HepG2 (cell line): ENCODE measurements around the gene LBX2. TPM values are rescaled to one million over a fixed set of nuclear protein-coding genes. Genes with fewer than 3 reads are reported as not detected.

ENCODE experiments used
- ARID5B ChIP-seq: IDR thresholded peaks from 2 replicates; pipeline ENCODE4 v1.4.0; 2020; ENCODE audit warnings: mild to moderate bottlenecking, missing genetic modification reagents
- GABPA ChIP-seq, 2 experiments: IDR thresholded peaks; 2 replicates each; pipeline ENCODE4 v1.6.1; 2011 to 2016; ENCODE audit warnings: low read depth in 2 of 2, low read length in 1 of 2, missing biosample characterization in 1 of 2, missing genetic modification characterization in 1 of 2
- NFKBIZ ChIP-seq: IDR thresholded peaks from 2 replicates; pipeline ENCODE4 v1.6.1; 2018; ENCODE audit warnings: missing genetic modification reagents, missing compliant biosample characterization
- PHF8 ChIP-seq: sonication (generic); formaldehyde crosslinking; IDR thresholded peaks from 2 replicates; pipeline ENCODE4 v1.5.0; 2020; ENCODE audit warnings: missing genetic modification reagents
- SKI ChIP-seq: fragments of 450-650 bp; IDR thresholded peaks from one replicate; pipeline ENCODE4 v1.6.1; 2018; ENCODE audit warnings: mild to moderate bottlenecking; ENCODE audit not compliant: partially characterized antibody
- SPEN ChIP-seq: sonication (generic); formaldehyde crosslinking; IDR thresholded peaks from 2 replicates; pipeline ENCODE4 v1.5.1; 2020; ENCODE audit warnings: low read depth, mild to moderate bottlenecking, missing genetic modification reagents
- ZBED4 ChIP-seq: sonication (generic); formaldehyde crosslinking; IDR thresholded peaks from 2 replicates; pipeline ENCODE4 v1.4.0; 2020; ENCODE audit warnings: missing genetic modification reagents, borderline replicate concordance
- ZBTB49 ChIP-seq: sonication (generic); formaldehyde crosslinking; IDR thresholded peaks from 2 replicates; pipeline ENCODE4 v1.4.0; 2020; ENCODE audit warnings: missing genetic modification reagents, borderline replicate concordance
- ZNF160 ChIP-seq: sonication (generic); formaldehyde crosslinking; IDR thresholded peaks from 2 replicates; pipeline ENCODE4 v1.8.0; 2022; ENCODE audit warnings: mild to moderate bottlenecking, inconsistent platforms, missing genetic modification reagents
- ZNF232 ChIP-seq: sonication (generic); formaldehyde crosslinking; IDR thresholded peaks from 2 replicates; pipeline ENCODE4 v1.4.0; 2020; ENCODE audit warnings: missing genetic modification reagents, borderline replicate concordance
- polyA plus RNA-seq, 8 experiments: library from polyadenylated mRNA; depleted of rRNA in 3 of 8; stranded (reverse) in 7 of 8; unstranded in 1 of 8; fragments of >200 nt; fragmentation: Illumina TruSeq in 4 of 8; extraction: Trizol in 4 of 8; gene quantifications; 2 replicates each; pipeline versions ENCODE4 v1.2.1 to v1.2.3, GENCODE V29; 2011 to 2016; ENCODE audit warnings: low read depth in 4 of 8, missing spikeins in 1 of 8, mixed read lengths in 1 of 8; ENCODE audit not compliant: insufficient read depth in 1 of 8
- total RNA-seq, 5 experiments: library from RNA; depleted of rRNA; stranded (reverse); fragments of >200 nt; fragmentation: Illumina TruSeq; extraction: Trizol; gene quantifications; 2 replicates each; pipeline ENCODE4 v1.2.3, GENCODE V29; 2016; ENCODE audit warnings: low read depth in 1 of 5
- TF ChIP-seq, protein P1 (sequence below): conservative IDR thresholded peaks from 2 replicates; pipeline ENCODE4 v1.6.1; 2018; ENCODE audit warnings: missing genetic modification reagents
- TF ChIP-seq, protein P2 (sequence below), 2 experiments: IDR thresholded peaks; 2 replicates each; pipeline ENCODE4 v1.6.1; 2011 to 2012; ENCODE audit warnings: low read length in 2 of 2, borderline replicate concordance in 1 of 2, low read depth in 1 of 2, mild to moderate bottlenecking in 1 of 2, moderate library complexity in 1 of 2

Gene LBX2
- total and polyA plus RNA-seq, 2 of the 13 experiments (the other 11 are each of a cell fraction or from before 2014, with no cell fraction given), result 6.4 to 8.1 TPM

- TF ChIP-seq ZBTB49 (CRISPR knock-in tag), result peak; percentile 65; the same call in 1 of the 2 replicates
- peak; percentile 69; the same call in 1 of the 2 replicates for TF ChIP-seq NFKBIZ (CRISPR knock-in tag)
- TF ChIP-seq ARID5B (CRISPR knock-in tag), result peak; percentile 78
- TF ChIP-seq SPEN (CRISPR knock-in tag), result peak; percentile 77; the same call in 1 of the 2 replicates
- 0 out of 2 replicates have a peak, but pooled peaks have one; percentile 16 for TF ChIP-seq ZBED4 (CRISPR knock-in tag)
- no peak for TF ChIP-seq GABPA (IDR thresholded peaks at IDR 0.05; ENCODE audit: low read depth, low read length)
- TF ChIP-seq GABPA (CRISPR knock-in tag; IDR thresholded peaks at IDR 0.05; ENCODE audit: low read depth), result peak; percentile 80
- TF ChIP-seq PHF8 (CRISPR knock-in tag), result peak; percentile 45; the same call in 1 of the 2 replicates
- TF ChIP-seq, protein P1, sequence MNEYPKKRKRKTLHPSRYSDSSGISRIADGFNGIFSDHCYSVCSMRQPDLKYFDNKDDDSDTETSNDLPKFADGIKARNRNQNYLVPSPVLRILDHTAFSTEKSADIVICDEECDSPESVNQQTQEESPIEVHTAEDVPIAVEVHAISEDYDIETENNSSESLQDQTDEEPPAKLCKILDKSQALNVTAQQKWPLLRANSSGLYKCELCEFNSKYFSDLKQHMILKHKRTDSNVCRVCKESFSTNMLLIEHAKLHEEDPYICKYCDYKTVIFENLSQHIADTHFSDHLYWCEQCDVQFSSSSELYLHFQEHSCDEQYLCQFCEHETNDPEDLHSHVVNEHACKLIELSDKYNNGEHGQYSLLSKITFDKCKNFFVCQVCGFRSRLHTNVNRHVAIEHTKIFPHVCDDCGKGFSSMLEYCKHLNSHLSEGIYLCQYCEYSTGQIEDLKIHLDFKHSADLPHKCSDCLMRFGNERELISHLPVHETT (CRISPR knock-in tag), result peak; percentile 64; the same call in 1 of the 2 replicates
- TF ChIP-seq ZNF232, result 0 out of 2 replicates have a peak, but pooled peaks have one; percentile 19
- no peak for TF ChIP-seq ZNF160
- TF ChIP-seq SKI, result peak; percentile 89
- TF ChIP-seq, protein P2, sequence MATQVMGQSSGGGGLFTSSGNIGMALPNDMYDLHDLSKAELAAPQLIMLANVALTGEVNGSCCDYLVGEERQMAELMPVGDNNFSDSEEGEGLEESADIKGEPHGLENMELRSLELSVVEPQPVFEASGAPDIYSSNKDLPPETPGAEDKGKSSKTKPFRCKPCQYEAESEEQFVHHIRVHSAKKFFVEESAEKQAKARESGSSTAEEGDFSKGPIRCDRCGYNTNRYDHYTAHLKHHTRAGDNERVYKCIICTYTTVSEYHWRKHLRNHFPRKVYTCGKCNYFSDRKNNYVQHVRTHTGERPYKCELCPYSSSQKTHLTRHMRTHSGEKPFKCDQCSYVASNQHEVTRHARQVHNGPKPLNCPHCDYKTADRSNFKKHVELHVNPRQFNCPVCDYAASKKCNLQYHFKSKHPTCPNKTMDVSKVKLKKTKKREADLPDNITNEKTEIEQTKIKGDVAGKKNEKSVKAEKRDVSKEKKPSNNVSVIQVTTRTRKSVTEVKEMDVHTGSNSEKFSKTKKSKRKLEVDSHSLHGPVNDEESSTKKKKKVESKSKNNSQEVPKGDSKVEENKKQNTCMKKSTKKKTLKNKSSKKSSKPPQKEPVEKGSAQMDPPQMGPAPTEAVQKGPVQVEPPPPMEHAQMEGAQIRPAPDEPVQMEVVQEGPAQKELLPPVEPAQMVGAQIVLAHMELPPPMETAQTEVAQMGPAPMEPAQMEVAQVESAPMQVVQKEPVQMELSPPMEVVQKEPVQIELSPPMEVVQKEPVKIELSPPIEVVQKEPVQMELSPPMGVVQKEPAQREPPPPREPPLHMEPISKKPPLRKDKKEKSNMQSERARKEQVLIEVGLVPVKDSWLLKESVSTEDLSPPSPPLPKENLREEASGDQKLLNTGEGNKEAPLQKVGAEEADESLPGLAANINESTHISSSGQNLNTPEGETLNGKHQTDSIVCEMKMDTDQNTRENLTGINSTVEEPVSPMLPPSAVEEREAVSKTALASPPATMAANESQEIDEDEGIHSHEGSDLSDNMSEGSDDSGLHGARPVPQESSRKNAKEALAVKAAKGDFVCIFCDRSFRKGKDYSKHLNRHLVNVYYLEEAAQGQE (IDR thresholded peaks at IDR 0.05; ENCODE audit: borderline replicate concordance in 1 of 2, low read depth in 1 of 2, low read length in 2 of 2), result peak in 1 of 2 experiments; percentile 38; a peak in 1 of 4 replicates
Measured at GRCh38 chr2:74502147-74502719, 2.8 kb upstream of the LBX2 start (continued).
